GM12891 (cell line): ENCODE results near the gene PTPRO.

Experiments
- PAX5 ChIP-seq: IDR thresholded peaks from 2 replicates; pipeline ENCODE4 v1.6.1; 2011; ENCODE audit warnings: low read length, moderate library complexity, mild to moderate bottlenecking; ENCODE audit not compliant: insufficient read depth, severe bottlenecking
- POLR2A ChIP-seq: IDR thresholded peaks from 2 replicates; pipeline ENCODE4 v1.6.1; 2011; ENCODE audit warnings: low read depth, low read length, control low read depth
- POLR2AphosphoS5 ChIP-seq: IDR thresholded peaks from 2 replicates; pipeline ENCODE4 v1.6.1; 2011; ENCODE audit warnings: low read depth, low read length, control low read depth
- SPI1 ChIP-seq: IDR thresholded peaks from 2 replicates; pipeline ENCODE4 v1.6.1; 2011; ENCODE audit warnings: low read depth, low read length, control low read depth

DNA sequence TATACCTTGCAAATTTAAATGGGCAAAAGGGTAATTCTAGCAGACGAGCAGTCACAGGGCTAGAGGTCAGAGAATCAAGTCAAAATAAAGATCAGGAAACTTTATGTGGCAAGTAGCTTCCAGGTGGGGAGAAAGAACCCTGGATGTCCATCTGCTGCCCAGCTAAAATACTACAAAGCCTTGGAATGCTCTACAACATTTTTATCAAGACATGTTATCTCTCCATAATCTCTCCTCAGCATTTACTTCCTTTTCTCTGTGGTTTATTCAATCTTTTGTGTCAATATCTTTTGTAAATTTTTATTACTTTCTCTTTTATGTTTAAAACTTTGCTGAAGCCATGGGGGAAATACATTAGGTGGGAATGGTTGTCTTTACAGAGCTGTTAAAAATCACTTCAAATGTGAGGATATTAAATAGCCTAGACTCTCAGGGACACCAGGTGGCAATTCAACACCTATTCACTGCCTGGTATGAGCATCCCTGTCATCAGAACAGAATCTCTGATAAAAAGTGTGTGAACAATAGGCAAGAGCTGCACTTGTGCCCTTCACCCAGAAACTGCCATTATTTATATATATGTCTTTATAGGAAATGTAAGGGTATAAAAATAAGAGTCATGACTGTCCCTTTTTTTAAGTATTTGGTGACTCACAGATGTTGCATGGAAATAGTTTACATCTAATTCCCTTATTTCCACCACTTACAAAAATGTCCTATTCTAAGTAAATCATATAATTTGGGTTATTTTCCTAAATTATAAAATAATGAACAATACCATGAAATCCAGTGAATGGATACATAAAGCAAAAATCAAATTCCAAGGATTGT lies 314.0 kb downstream of the PTPRO start:
- TF ChIP-seq POLR2AphosphoS5 (no peak), SPI1 (no peak), POLR2A (no peak), PAX5 (no peak)
